ENCODE results near the gene UBTD2. TPM values are rescaled to one million over a fixed set of nuclear protein-coding genes. Genes with fewer than 3 reads are reported as not detected.
A peak's percentile ranks its signal among the peaks of the same experiment; 100 is the strongest.

Gene UBTD2
- total RNA-seq, 2 donors from 2014 or later = 13.5 to 20.8 TPM

DNA sequence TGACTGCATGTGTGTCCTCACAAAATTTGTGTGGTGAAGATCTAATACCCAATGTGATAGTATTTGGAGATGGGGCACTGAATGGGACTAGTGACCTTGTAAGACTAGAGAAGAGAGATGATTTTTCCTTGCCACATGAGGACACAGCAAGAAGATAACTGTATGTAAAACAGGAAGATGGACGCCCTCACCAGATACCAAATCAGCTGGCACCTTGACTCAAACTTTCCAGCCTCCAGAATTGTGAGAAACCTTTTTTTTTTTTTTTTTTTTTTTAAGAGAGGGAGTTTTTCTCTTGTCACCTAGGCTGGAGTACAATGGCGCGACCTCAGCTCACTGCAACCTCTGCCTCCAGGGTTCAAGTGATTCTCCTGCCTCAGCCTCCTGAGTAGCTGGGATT lies 40.3 kb downstream of the UBTD2 start:
- no peak for DNase-seq
- TF ChIP-seq, protein P1, sequence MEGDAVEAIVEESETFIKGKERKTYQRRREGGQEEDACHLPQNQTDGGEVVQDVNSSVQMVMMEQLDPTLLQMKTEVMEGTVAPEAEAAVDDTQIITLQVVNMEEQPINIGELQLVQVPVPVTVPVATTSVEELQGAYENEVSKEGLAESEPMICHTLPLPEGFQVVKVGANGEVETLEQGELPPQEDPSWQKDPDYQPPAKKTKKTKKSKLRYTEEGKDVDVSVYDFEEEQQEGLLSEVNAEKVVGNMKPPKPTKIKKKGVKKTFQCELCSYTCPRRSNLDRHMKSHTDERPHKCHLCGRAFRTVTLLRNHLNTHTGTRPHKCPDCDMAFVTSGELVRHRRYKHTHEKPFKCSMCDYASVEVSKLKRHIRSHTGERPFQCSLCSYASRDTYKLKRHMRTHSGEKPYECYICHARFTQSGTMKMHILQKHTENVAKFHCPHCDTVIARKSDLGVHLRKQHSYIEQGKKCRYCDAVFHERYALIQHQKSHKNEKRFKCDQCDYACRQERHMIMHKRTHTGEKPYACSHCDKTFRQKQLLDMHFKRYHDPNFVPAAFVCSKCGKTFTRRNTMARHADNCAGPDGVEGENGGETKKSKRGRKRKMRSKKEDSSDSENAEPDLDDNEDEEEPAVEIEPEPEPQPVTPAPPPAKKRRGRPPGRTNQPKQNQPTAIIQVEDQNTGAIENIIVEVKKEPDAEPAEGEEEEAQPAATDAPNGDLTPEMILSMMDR (IDR thresholded peaks at IDR 0.05) = no peak
- no peak overlapping the region for H3K4me3 ChIP-seq
- no peaks in the 10 kb centered on the region for H3K4me1 ChIP-seq
- intact Hi-C loops (cut with DNase I) = no loop called here
- no peaks in the 10 kb centered on the region for H3K9me3 ChIP-seq
- 96% methylated on average over 3 of the region's 3 CpGs for WGBS, 2 donors
- H3K27ac ChIP-seq = no peak overlapping the region
- no peaks in the 10 kb centered on the region for H3K36me3 ChIP-seq (replicated peaks in 1 of 2; ENCODE audit: insufficient read depth in 1 of 2, low read depth in 2 of 2)
- ATAC-seq = no peak
- H3K27me3 ChIP-seq = no peaks in the 10 kb centered on the region

DNA sequence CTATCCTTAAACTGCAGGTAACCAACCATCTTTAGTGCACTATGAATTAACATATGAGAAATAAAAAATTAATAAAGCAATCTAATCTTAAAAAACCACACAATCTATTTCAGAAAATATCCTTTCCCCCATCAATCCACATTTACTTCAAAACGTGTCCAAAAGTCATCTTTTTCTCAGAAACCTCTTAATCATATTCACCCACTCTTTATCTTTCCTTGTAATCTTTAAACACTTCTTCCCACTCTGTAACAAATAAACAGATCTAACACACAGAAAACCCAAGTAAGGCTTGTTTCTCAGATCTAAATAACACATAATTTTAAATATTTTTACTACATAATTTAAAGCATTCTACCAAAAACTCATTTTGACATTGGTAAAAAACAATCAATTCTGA lies 45.2 kb downstream of the UBTD2 start:
- 28 to 39% methylated on average over 1 of the region's 1 CpG for WGBS, 2 donors
- intact Hi-C loops (cut with DNase I) = no loop called here

DNA sequence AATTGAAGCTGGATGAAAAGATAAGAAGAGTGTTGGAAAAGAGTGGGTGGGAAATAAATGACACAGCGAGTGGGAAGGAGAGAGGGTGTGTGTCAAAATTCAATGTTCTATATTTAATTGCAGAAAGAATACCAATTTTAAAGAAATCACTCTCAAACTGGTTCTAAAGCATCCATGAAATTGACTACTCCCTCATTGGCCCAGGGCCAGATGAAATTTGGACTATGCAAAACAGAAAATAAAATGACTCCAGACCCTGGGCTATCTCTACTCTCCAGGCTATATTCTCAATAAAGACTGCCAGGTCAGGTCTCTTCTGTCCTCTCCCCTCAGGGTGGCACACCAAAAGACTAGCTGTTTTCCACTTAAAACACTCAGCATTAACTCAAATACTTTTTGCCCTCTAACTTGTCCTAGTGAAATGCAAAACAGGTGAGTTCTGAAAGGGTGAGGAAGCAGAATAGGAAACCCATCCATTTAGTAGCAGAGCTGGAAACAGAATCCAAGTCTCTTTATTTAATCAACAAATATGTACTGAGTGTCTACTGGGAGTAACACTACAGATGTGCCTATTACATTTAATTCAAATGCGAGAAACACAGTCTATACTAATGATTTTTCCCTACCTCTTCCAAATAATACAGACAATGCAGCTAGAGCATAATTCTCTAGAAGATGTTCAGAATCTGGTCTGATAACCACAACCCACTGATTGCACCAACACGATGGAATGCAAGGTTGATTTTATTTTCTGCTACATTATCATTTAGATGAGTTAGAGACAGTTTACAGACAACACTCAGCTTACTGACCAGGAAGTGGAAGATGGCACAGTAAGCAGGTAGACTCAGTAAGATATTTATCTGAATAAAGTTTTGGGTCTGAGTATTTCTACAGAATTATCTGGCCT lies 47.5 kb downstream of the UBTD2 start:
- intact Hi-C loops (cut with DNase I) = no loop called here
- peaks cover 33% of the 10 kb centered on the region for H3K4me1 ChIP-seq
- no peak overlapping the region for H3K4me3 ChIP-seq
- no peak for TF ChIP-seq POLR2A (IDR thresholded peaks at IDR 0.05)
- TF ChIP-seq, protein P1 (IDR thresholded peaks at IDR 0.05) = no peak
- H3K9me3 ChIP-seq = no peaks in the 10 kb centered on the region
- peaks cover 0 to 3% of the 10 kb centered on the region in 2 donors for H3K36me3 ChIP-seq (replicated peaks in 1 of 2; ENCODE audit: insufficient read depth in 1 of 2, low read depth in 2 of 2)
- WGBS, 2 donors = 49 to 63% methylated on average over 3 of the region's 3 CpGs
- no peaks in the 10 kb centered on the region for H3K27me3 ChIP-seq
- peak overlapping the region in 3 of 4 donors; percentile 11 to 67 (median 54) for H3K27ac ChIP-seq
- ATAC-seq (no peak), DNase-seq (peak in 3 of 4 donors; percentile 27 to 47 (median 31))

More for the DNA sequence above, 45.2 kb downstream of the UBTD2 start:
- Histone ChIP-seq H3K4me1 (peaks cover 33% of the 10 kb centered on the region), H3K36me3 (replicated peaks in 1 of 2; ENCODE audit: insufficient read depth in 1 of 2, low read depth in 2 of 2) (peaks cover 0 to under 1% of the 10 kb centered on the region in 2 donors), H3K4me3 (no peak overlapping the region), H3K9me3 (no peaks in the 10 kb centered on the region), H3K27me3 (no peaks in the 10 kb centered on the region), H3K27ac (no peak overlapping the region)
- TF ChIP-seq POLR2A (IDR thresholded peaks at IDR 0.05) = no peak
- TF ChIP-seq, protein P1 (IDR thresholded peaks at IDR 0.05) = no peak
- DNase-seq (no peak), ATAC-seq (no peak)

DNA sequence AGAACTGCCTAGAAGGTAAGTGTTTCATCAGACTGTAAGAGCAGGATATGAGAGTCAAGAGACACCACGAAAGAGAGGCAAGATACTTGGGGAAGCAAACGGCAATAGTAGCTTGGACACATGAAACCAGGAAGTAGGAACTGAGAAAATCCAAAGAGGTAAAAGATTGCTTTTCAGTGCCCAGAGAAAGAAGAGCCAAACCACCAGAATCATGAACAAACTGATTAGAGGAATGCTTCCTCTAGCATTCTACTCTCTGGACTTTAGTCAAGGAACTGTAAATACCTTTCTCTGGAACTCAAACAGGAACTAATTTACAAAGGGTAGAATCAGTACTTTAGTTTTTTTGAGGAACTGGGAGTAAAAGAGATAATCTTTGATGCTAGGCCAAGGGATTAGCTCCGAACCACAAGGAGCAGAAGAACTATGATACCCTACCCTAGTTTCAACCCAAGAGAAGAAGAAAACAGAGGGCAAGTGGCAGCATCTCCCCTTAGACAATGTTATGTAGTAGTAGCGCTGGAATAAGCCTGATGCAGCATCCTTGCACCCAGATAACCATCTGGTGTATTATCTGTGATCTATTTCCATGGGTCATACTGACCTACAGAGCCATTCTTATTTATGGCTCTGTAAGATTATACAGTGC lies 48.3 kb downstream of the UBTD2 start:
- H3K9me3 ChIP-seq = no peaks in the 10 kb centered on the region
- ATAC-seq = peak; percentile 56
- no peak for DNase-seq
- no peak overlapping the region for H3K4me3 ChIP-seq
- 14 to 39% methylated on average over 4 of the region's 4 CpGs for WGBS, 2 donors
- intact Hi-C loops (cut with DNase I) = no loop called here
- H3K27me3 ChIP-seq = no peaks in the 10 kb centered on the region
- TF ChIP-seq, protein P1 (IDR thresholded peaks at IDR 0.05) = no peak
- TF ChIP-seq POLR2A (IDR thresholded peaks at IDR 0.05) = no peak
- peaks cover 33% of the 10 kb centered on the region for H3K4me1 ChIP-seq
- peaks cover 0 to 3% of the 10 kb centered on the region in 2 donors for H3K36me3 ChIP-seq (replicated peaks in 1 of 2; ENCODE audit: insufficient read depth in 1 of 2, low read depth in 2 of 2)
- H3K27ac ChIP-seq = peak overlapping the region in 3 of 4 donors; percentile 11 to 67 (median 54)
